Colon (tissue), 2 donors: ENCODE results near the gene MAGI1.
"Not testable (repeated sequence)": the region's sequence is repeated elsewhere in the genome, so short reads cannot be mapped to it uniquely, and the experiment has no call there.

Experiments
- FAIRE-seq: peaks from 2 replicates; lab custom pipeline; 2012; peaks lifted over from hg19 to GRCh38; lab: Jason Lieb, UNC
- donor health status: control.
- donor health status: control.

Gene MAGI1

DNA sequence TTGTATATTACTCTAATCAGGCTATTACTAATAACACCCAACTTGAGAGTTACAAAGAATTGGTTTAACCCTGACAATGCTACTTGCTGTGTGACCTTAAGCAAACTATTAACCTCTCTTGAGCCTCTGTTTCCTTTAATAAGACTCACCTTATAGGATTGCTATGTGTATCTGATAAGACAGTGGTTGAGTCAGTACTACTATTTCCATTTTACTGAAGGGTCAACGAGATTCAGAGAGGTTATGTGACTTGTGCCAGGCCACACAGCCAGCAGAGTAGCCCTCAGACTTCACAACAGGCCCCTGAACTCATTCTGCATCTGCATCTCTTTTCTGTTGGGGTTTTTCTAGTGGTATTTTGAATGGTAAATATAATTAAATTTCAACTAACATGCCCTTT, 420.1 kb downstream of the MAGI1 start:
- no peak for FAIRE-seq

DNA sequence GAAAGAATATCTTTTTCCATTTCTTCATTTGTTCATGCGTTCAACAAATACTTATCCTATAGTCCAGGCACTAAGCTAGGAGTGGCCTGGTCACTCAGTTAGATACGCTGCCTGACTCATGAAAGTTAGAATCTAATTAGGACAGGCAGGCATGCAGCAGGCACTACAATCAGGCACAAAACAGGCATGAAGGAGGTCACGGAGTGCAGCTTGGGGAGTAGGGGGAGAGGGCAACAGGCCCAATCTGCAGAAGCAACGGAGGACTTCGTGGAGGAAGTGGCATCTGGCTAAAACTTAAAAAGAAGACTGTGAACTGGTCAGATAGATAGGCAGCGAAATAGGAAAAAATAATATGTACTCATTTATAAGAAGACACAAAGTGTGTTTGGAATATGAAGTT, 420.9 kb downstream of the MAGI1 start:
- no peak for FAIRE-seq

DNA sequence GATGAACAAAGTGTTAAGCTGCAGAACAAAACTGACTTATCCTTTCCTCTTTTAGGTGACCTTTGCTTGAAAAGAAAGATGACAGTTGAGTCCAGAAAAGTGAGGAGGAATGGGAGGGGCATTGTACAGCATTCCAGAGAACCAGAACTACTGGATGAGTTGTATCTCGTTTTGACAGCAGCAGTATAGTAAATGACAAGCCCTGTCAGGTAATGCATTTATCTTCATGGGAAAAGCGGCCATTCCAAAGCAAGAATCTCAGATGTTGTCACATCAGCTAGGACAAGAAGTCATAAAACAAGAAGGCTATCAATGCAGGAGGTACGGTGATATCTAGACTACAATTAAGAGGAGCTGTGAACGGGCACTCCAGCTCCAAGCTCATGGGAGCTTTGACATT, 421.5 kb downstream of the MAGI1 start:
- FAIRE-seq, result no peak

DNA sequence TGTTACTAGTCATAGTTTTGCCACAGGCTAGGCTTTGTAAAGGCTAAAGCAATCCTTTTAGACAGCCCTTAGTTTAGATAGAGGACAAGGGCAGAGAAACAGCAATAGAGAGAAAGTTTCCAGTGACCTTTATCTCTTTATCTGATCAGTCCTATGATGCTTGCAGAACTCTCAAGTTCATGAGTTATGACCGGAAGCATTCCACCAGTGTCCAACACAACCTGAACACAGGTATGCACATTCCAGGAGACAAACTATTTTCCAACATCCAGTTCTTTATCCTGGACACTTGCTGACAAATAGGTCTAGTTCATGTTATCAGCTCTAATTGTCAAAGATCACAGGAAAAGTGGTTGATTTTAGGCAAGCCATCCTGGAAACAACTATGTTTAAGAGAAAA, 422.2 kb downstream of the MAGI1 start:
- FAIRE-seq, result no peak

DNA sequence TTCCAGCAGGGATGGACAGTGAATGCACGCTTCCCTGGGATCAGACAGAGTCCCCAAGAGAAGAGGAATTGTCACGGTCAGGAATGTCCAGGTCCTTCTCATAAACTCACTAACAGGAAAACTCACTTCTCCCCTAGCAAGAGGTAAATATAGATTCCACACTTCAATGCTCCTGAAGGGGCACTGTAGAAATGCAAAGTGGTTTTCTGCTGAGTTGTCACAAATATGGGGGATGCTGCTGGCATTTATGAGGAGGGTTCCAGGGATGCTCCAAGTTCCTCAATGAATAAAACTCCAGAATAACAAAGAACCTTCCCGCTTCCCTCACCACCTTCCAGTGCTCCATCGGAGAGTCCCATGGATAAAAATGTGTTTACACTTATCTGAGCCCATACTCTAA, 423.4 kb downstream of the MAGI1 start:
- no peak for FAIRE-seq

DNA sequence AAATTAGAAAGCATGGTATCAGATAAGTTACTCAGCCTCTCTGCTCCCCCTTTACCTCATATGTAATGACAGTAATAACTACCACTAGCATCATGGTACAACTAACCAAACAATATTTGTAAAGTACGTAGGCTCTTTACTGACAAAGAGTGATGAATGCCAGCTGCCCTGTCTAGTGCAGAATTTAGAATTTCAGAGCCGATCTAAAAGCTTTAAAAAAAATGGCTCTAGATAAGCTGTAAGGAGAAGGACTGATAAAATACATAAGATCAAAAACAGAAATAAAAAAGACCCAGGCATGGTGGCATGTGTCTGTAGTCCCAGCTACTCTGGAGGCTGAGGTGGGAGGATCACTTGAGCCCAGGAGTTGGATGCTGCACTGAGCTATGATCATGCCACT, 424.1 kb downstream of the MAGI1 start:
- FAIRE-seq, result no peak

DNA sequence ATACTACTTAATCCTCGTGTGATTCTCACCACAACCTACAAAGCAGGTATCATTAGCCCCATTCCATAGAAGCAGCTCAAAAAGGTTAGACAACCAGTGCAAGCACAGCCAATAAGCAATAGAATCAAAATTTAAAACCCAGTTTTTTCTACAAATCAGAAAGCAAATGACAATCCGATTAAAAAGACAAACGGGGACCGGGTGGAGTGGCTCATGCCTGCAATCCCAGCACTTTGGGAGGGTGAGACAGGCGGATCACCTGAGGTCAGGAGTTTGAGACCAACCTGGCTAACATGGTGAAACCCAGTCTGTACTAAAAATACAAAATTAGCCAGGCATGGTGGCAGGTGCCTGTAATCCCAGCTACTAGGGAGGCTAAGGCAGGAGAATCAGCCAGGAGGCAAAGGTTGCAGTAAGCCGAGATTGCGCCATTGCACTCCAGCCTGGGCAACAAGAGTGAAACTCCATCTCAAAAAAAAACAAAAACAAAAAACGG, 430.7 kb downstream of the MAGI1 start:
- FAIRE-seq, result not testable (repeated sequence)

DNA sequence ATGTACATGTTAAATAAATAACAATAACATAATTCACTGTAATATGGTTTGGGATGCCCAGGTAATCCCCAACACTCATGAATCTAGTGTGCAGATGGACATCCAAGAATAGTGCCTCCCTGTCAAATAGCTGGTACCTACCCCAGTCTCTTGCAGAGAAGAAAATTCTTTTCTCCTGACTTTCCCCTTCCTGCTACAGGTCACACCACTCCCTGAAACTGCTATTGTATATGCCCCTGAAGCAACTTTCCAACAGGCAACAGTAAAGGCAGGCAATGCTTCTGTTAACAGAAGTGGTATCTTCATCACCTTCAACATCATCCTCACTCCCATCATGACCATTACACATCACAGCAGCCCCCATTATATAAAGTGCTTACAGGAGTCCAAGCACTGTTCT, 431.6 kb downstream of the MAGI1 start:
- no peak for FAIRE-seq

DNA sequence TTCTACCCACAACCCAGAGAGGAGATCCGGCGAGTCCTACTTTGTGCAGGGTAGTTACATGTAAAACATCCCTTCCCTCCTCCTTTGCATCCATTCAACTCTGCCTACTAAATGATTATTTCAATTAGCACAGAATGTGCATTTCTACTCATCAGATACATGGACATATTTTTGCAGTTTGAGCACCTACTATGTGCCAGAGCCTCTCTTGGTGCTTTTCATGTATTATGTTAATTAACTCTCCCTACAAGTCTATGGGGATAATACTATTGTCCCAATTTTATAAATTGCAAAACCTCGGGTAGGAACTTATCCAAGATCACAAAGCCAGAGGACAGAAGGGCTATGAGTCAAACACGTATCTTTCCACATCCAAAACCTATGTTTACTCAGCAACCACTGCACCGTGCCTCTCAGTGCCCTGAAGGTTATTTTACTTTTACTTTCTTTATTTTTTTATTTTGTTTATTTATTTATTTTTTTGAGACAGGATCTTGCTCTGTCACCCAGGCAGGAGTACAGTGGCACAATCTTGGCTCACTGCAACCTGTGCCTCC, 432.8 kb downstream of the MAGI1 start:
- no peak for FAIRE-seq

DNA sequence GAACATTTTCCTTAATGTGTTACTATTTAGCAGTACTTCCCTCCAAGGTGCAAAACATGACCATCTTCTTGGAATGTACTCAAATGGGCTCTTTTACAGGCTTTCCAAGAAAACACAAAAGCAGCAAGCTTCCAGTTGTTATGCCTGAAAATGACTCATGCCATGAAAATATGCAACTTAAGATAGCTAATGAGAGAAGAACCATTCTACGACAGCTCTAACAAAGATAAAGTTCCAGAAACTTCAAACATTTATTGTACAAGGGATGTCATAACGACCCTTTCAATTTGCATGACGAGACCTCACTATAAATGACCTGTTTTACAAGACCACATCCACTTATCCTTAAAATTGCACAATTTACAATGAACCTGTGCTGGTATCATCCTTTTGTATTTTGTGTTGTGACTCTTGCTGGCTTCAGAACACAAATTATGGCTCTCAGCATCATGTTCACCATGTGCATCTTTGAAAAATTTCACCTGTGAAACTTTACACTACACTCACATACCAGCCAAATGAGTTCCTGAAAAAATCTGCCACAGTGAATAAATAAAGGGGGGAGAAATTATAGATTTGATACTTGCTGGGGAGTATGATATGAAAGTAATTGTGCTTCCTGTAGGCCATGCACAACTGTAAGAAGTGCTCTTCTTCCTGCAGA, 433.7 kb downstream of the MAGI1 start:
- FAIRE-seq, result no peak

DNA sequence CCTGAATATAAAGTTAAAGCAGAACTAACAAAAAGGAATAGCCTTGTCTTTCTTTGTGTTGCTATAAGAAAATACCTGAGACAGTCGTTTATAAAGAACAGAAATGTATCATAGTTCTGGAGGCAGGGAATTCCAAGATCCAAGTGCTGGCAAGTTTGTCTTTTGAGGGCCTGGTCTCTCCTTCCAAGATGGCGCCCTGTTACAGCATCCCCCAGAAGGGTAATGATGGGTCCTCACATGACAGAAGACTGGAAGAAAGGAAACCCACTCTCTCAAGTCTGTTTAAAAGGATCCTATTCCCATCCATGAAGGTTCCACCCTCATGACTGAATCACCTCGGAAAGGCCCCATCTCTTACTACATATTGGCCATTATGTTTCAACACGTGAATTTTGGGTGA, 435.1 kb downstream of the MAGI1 start:
- no peak for FAIRE-seq

DNA sequence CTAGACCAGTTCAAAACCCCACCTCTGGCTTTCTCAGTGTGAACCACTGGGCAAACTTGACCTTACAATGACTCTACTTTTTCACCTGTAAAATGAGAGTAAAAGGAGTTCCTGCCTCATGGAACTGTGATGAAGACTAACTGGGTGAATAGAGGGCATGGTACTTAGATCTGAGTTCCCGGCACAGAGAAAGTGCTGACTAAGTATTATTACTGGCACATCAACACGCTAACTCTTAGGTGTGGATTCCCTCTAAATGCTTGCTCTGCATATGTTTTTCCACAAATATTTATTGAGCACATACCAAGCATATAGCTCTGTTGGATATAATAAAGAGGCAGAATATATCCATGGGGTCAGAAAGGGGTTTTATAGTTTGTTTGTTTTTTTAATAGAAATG, 437.8 kb downstream of the MAGI1 start:
- FAIRE-seq, result no peak

DNA sequence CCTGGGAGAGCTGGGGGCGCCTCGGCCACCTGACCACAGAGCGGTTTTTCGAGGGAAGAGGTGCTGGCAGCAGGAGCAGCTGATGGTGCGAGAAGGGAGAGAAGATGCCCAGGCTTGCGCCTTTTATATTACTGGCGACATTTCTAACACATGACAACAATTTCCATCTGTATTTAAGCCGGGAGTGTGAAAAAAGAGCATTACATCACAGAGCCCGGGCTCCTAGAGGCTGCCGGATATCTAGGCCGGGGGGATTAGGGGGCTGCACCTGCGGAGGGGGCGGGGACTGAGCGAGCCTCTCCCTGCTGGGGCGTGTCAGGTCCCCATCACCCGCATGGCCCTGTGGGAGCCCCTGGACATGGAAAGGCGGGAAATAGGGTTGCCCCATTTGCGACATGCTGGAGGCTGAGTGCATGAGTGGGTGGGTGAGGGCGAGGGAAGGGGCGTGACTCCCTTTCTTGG, 440.7 kb downstream of the MAGI1 start:
- no peak for FAIRE-seq

DNA sequence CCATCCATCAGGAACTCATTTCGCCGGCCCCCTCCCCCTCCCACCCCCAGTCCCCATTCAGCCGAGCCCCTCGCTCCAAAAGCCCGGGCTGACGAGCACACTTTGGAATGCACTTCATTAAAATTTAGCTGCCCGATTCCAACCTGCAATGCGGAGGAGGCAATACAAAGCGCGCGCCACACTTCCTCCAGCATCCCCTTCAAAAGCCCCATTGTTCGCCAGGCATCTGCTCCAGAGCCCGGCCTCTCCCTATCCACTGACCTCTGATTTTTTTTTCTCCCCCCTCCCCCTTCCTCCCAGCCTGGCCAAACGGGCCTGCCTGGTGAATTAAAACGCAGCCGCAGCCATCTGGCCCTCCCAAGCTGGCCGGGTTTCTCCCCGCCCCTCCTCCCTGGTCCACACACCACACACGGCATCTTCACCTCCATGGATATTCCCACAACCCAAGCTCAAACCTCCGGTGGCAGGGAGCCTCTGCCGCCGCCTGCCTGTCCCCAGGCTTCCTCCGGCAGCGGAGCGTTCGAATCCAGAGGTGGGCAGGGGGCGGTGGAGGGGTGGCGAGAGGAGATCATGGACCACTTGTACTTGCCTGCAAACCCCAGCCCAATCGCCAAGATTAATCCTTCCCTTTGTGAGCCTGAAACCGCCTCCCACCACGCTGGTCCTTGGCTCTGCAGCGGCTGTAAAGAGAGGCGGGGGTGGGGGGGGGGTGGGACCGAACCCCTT, 441.3 kb downstream of the MAGI1 start:
- FAIRE-seq, result no peak

DNA sequence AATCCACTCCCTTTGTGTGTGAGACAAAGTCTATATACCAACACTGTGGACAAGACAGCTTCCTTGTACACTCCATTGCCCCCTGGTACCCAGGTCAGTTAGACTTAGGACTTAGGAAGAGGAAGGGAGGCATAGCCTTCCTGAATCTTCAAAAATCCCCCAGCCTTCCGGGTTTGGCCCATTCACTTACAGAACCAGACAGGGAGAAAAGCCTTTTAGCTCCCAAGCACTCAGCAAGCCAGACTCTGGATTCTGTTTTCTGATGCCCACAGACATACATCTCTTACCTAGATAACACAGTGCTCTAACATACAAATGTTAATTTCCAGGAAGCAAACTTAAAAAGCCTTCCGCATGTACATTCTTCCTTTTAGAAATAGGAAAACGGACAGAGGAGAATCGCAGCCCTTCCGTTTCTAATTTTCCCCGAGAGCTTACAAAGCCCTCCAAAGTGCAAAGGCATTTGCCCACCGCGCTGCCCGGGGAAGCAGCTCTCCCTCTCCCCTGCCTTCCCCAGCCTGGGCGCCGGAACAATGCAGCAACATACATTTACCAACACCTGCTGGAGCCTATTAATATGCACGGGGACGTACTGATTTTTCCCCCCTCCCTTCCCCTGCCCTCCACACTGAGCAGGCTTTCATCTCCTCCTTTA, 442.0 kb downstream of the MAGI1 start:
- FAIRE-seq, result no peak

DNA sequence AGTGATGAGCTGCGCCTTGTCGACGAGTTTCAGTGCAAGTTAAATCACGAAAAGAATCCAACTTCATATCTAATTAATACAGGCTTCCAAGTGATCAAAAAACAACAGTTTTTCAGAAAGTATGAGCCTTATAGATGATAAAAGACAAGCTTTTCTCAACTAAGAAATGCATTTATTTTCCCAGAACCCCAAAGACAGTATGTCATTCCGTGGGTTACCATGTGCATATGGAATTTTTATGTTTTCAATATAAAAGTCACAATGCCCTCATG, 442.8 kb downstream of the MAGI1 start:
- no peak for FAIRE-seq

DNA sequence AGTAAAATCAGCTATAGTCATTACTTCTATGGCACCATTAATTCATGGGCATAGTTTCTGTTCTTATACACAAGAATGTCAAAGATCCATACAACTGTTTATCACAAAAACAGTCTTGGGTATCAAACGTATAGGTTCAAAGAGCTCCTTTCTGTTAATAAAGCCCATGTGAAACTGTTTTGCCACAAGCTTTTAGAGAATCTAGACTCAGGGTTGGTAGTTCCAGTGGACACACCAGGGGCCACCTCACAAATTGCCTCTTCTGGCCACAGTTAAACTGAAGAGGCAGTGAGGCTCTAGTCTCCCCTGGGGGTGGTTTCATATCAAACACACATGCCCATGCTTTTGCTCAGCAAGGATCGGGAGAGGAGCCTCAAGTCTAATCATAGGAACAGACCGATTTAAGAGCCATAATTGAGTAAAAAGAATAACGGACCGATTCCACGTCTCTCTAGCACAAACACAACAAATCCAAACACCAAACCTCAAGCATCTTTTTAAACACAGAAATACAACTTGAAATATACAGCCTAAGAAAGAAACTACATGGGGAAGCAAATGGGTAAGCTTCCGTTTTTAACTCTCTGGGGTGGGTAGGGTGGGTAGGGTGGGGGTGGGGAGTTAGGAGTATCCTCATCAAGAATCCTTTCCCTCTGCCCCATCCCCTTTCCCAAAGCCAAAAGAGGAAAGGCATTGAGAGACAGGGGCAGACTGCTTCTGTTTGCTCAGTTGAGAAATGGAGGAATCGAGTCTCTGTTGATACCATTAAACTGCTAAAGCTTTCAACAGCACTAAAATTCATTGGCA, 443.3 kb downstream of the MAGI1 start:
- no peak for FAIRE-seq

DNA sequence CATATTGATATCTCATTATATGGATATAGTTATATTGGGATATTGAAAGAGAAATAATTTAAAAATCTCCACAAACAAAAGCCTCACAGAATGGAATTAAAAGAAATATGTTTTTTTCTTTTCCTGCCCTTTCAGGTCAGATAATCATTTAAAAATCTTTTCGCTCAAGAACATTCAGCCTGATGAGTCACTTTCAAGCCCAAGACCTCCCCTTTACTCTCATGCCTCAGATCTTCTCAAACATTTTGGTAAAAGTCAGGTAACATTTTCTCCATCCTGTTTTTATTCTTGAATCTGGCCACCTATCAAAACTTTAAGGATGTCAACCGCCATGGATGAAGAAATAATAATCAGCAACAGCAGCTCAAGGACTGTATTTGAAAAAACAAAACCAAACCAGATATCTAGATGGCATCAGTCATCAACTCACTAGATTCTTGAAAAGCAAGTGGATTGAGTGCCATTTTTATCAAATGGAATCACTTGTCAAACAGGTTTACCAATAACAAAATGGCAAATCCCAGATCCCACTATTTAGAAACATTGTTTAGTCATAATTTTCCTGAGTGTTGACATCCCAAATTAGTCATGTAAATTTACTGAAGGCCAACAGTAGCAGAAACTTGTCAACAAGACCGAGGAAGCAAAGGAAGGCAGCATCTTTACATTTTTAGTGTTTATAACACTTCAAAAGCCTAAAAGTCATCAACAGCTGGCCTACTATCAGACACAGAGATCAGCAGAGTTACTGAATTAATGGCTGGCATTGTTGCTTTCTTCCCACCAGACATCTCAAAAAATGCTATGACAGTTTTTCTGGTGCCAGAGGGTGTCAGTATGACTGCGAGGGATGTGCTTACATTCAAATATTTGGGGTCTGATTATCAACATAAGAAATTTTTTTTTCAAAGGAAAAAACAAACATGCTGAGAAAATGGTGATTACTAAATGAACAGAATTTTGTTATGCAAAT, 444.7 kb downstream of the MAGI1 start:
- FAIRE-seq, result no peak

DNA sequence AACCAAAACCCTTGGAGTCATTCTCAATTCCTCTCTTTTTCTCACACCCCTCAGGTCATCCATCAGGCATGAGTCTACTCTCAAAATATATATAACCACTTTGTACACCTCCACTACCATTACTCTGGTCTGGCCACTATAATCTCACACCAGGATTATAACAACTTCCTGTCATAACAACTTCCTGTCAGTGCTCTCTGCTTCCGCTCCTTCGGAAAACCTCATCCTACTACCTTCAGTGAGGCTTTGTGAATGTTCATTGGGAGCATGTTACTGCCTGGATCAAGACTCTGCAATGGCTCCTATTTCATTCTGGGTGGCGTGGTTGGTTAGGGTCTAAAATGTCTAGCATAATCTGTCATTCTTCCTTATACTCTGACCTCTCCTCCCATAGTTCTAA, 447.4 kb downstream of the MAGI1 start:
- FAIRE-seq, result no peak

DNA sequence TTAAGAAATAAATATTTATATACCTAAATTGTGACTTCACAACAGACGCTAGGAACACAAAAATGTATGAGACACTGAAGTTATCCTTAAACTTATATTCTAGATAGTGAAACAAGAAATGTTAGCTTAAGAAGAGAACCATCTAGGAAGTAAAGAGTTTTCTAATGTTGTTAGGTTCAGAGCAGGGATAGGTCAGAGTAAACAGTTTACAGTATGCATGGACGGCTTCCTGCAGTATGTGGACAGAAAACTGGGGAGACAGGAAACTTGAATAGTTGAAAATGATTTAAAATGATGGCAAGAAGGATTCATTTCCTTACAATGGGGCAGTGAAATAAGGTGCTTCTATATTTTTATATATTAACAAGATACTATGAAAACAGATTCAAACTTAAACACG, 449.8 kb downstream of the MAGI1 start:
- FAIRE-seq, result no peak
